GM18498 (cell line): Measurements from ENCODE around the gene LALBA.
"Not testable (repeated sequence)": the region's sequence is repeated elsewhere in the genome, so short reads cannot be mapped to it uniquely, and the experiment has no call there.

ENCODE experiments used
- ATAC-seq: cut with Tn5 transposase; IDR thresholded peaks from one replicate; pipeline ENCODE4 v1.9.1; 2021; ENCODE audit warnings: mild to moderate bottlenecking, moderate library complexity; ENCODE audit not compliant: unreplicated experiment

LALBA gene

GRCh38 chr12:48532601-48533000 is 37.2 kb downstream of the LALBA start:
- no peak for ATAC-seq

GRCh38 chr12:48527891-48528670 is 41.8 kb downstream of the LALBA start:
- ATAC-seq: no peak

GRCh38 chr12:48525332-48525731 is 44.5 kb downstream of the LALBA start, which contains the start of gene OR8S1:
Gene OR8S1, plus strand, starts transcription at chr12:48525632. Its CDS starts 0 bp downstream, at chr12:48525632.
- no peak for ATAC-seq

- ATAC-seq: not testable (repeated sequence)
Measured at GRCh38 chr12:48520381-48520780, 49.5 kb downstream of the LALBA start.
